ENCODE measurements around the gene CAPN12.

DNA sequence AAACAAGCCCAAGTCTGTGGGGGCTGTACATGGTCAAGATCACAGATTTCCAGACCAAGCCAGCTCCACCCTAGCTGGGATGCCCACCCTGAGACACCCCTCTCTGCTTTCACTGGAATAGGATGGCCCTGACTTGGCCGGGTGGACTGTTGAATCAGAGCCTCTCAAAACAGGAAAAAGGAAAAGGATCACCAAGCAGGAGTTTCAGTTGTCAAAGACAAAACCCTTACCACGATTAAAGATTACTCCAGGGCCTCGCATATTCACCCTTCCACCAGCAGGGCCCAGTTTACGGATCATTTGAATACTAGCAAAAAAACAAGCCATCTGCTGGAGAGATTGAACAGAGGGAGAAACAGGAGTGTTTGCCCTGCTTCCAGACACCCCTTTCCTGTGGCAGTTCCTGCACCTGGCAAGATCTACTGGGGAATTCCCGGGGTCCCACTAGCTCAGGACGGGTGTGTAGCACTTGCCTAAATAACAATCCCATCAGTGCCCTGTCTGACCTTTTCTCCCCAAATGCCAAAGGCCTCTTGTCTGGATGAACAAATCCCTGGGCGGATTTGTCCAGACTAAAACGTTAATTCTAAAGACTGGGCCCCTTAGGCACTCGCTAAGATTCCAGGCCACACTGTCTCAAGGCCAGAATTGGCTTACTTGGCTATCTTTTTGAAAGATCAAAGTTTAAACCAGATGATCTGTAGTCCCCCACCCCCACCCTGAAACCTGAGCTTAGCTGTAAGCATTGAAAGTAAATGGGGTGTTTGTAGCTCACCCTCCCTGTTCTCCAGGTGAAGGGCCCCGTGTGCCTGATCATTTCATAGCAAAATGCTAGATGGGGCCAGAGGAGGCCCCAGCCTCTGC is 58.4 kb downstream of the CAPN12 start:
- TF ChIP-seq, protein P1, sequence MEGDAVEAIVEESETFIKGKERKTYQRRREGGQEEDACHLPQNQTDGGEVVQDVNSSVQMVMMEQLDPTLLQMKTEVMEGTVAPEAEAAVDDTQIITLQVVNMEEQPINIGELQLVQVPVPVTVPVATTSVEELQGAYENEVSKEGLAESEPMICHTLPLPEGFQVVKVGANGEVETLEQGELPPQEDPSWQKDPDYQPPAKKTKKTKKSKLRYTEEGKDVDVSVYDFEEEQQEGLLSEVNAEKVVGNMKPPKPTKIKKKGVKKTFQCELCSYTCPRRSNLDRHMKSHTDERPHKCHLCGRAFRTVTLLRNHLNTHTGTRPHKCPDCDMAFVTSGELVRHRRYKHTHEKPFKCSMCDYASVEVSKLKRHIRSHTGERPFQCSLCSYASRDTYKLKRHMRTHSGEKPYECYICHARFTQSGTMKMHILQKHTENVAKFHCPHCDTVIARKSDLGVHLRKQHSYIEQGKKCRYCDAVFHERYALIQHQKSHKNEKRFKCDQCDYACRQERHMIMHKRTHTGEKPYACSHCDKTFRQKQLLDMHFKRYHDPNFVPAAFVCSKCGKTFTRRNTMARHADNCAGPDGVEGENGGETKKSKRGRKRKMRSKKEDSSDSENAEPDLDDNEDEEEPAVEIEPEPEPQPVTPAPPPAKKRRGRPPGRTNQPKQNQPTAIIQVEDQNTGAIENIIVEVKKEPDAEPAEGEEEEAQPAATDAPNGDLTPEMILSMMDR (IDR thresholded peaks at IDR 0.05), result no peak
- TF ChIP-seq POLR2AphosphoS5 (IDR thresholded peaks at IDR 0.05; ENCODE audit: low read depth, low read length) (no peak), TCF7L2 (IDR thresholded peaks at IDR 0.05; ENCODE audit: low read depth, low read length) (peak; percentile 84)
- TF ChIP-seq, protein P2, sequence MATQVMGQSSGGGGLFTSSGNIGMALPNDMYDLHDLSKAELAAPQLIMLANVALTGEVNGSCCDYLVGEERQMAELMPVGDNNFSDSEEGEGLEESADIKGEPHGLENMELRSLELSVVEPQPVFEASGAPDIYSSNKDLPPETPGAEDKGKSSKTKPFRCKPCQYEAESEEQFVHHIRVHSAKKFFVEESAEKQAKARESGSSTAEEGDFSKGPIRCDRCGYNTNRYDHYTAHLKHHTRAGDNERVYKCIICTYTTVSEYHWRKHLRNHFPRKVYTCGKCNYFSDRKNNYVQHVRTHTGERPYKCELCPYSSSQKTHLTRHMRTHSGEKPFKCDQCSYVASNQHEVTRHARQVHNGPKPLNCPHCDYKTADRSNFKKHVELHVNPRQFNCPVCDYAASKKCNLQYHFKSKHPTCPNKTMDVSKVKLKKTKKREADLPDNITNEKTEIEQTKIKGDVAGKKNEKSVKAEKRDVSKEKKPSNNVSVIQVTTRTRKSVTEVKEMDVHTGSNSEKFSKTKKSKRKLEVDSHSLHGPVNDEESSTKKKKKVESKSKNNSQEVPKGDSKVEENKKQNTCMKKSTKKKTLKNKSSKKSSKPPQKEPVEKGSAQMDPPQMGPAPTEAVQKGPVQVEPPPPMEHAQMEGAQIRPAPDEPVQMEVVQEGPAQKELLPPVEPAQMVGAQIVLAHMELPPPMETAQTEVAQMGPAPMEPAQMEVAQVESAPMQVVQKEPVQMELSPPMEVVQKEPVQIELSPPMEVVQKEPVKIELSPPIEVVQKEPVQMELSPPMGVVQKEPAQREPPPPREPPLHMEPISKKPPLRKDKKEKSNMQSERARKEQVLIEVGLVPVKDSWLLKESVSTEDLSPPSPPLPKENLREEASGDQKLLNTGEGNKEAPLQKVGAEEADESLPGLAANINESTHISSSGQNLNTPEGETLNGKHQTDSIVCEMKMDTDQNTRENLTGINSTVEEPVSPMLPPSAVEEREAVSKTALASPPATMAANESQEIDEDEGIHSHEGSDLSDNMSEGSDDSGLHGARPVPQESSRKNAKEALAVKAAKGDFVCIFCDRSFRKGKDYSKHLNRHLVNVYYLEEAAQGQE (IDR thresholded peaks at IDR 0.05; ENCODE audit: insufficient read depth in 1 of 2, low read depth in 2 of 2, low read length in 1 of 2), result no peak
